NCI-H2171 (cell line): ENCODE measurements around the gene MAP3K19.
"Not testable (repeated sequence)": the region's sequence is repeated elsewhere in the genome, so short reads cannot be mapped to it uniquely, and the experiment has no call there.

Source experiments
- DNase-seq: peaks from one replicate; lab custom pipeline; 2025; lab: John Stamatoyannopoulos, UW

The MAP3K19 gene

GRCh38 chr2:135047300-135047699, at the start of gene MAP3K19:
Gene MAP3K19, minus strand, starts transcription at chr2:135047447. Its CDS starts 22,800 bp downstream, at chr2:135024647.
- no peak for DNase-seq

- DNase-seq: no peak
Observed at GRCh38 chr2:135096665-135097446, 49.6 kb upstream of the MAP3K19 start.

- no peak for DNase-seq
Observed at GRCh38 chr2:135095591-135095990, 48.3 kb upstream of the MAP3K19 start.

- no peak for DNase-seq
Observed at GRCh38 chr2:135094508-135094907, 47.3 kb upstream of the MAP3K19 start.

- DNase-seq: no peak
Observed at GRCh38 chr2:135093670-135094330, 46.6 kb upstream of the MAP3K19 start.

- DNase-seq: no peak
Observed at GRCh38 chr2:135093193-135093592, 45.9 kb upstream of the MAP3K19 start.

- no peak for DNase-seq
Observed at GRCh38 chr2:135091681-135092080, 44.4 kb upstream of the MAP3K19 start.

- DNase-seq: not testable (repeated sequence)
Observed at GRCh38 chr2:135089597-135089996, 42.4 kb upstream of the MAP3K19 start.

GRCh38 chr2:135086222-135086621, 39.0 kb upstream of the MAP3K19 start:
- DNase-seq: no peak

- DNase-seq: no peak
Observed at GRCh38 chr2:135078417-135078816, 31.2 kb upstream of the MAP3K19 start.

GRCh38 chr2:135076556-135076955, 29.3 kb upstream of the MAP3K19 start:
- no peak for DNase-seq

GRCh38 chr2:135074216-135074615, 27.0 kb upstream of the MAP3K19 start:
- no peak for DNase-seq

- DNase-seq: no peak
Observed at GRCh38 chr2:135072125-135072997, 25.1 kb upstream of the MAP3K19 start.

- DNase-seq: no peak
Observed at GRCh38 chr2:135066710-135067109, 19.5 kb upstream of the MAP3K19 start.

- no peak for DNase-seq
Observed at GRCh38 chr2:135064149-135064548, 16.9 kb upstream of the MAP3K19 start.

GRCh38 chr2:135063210-135063609, 16.0 kb upstream of the MAP3K19 start:
- DNase-seq: no peak

GRCh38 chr2:135059577-135059976, 12.3 kb upstream of the MAP3K19 start:
- no peak for DNase-seq

- no peak for DNase-seq
Observed at GRCh38 chr2:135056790-135057189, 9.5 kb upstream of the MAP3K19 start.

- DNase-seq: no peak
Observed at GRCh38 chr2:135055182-135055786, 8.0 kb upstream of the MAP3K19 start.

GRCh38 chr2:135052997-135053474, 5.8 kb upstream of the MAP3K19 start:
- no peak for DNase-seq

- DNase-seq: peak; percentile 70
Observed at GRCh38 chr2:135052042-135052876, 5.0 kb upstream of the MAP3K19 start, which contains the start of gene RAB3GAP1. Gene RAB3GAP1, plus strand, starts transcription at chr2:135052292. Its CDS starts 16 bp downstream, at chr2:135052308.
